HEK293T (cell line): ENCODE measurements around the gene TRAPPC10.

ENCODE experiments used
- FOXM1 ChIP-seq: fragments of 450-650 bp; IDR thresholded peaks from 2 replicates; pipeline ENCODE4 v1.6.1; 2017; ENCODE audit warnings: mild to moderate bottlenecking, borderline replicate concordance
- NFRKB ChIP-seq: fragments of 450-650 bp; IDR thresholded peaks from 2 replicates; pipeline ENCODE4 v1.6.1; 2016; ENCODE audit warnings: mild to moderate bottlenecking, moderate library complexity
- SUZ12 ChIP-seq: fragments of 450-650 bp; IDR thresholded peaks from 2 replicates; pipeline ENCODE4 v1.6.1; 2016; ENCODE audit warnings: mild to moderate bottlenecking
- TARDBP ChIP-seq: fragments of 450-650 bp; IDR thresholded peaks from 2 replicates; pipeline ENCODE4 v1.6.1; 2016

DNA sequence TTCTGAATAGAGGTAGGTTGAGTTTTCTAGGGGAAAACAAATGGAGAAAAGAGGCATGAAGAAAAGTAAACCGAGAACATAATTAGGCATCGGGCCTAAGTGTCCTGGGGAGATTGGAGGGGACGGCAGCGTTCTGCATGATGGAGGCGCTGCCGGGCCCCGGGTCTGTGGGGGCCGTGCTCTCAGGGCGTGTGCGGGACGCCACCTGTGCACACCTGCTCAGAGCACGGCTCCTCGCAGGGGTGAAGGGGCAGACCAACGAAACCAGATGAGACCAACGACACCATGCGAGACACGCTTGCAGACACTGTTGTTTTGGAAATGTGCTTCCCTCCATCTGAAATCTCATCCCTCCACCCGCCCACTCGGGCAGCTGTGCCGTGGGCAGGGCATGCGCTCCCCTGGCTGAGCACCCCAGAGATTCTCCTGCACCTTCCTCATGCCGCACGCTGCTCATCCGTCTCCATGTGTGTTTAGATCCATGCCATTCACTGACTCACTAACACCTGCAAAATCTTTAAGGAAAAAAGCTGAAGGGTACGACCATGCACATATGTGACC is 28.2 kb upstream of the TRAPPC10 start:
- TF ChIP-seq TARDBP, result no peak
- no peak for TF ChIP-seq NFRKB
- TF ChIP-seq SUZ12, result no peak
- TF ChIP-seq FOXM1, result no peak
